Upper lobe of right lung (tissue), 1 donor: ENCODE results near the gene RPTN. TPM values are rescaled to one million over a fixed set of nuclear protein-coding genes. Genes with fewer than 3 reads are reported as not detected.

Experiments used
- ATAC-seq: fragments of 200-7000 bp; cut with Tn5 transposase; one replicate; pipeline ENCODE4 v1.9.1; 2020; ENCODE audit warnings: mild to moderate bottlenecking, moderate library complexity
- DNase-seq: peaks from one replicate; pipeline ENCODE4 v3.0.0-alpha.2; 2020
- H3K27ac ChIP-seq: fragments of 200-600 bp; one replicate; pipeline ENCODE4 v1.8.0; 2022
- H3K27me3 ChIP-seq: fragments of 200-600 bp; one replicate; pipeline ENCODE4 v1.8.0; 2022; ENCODE audit warnings: mild to moderate bottlenecking
- H3K36me3 ChIP-seq: fragments of 200-600 bp; one replicate; pipeline ENCODE4 v1.8.0; 2022
- H3K4me1 ChIP-seq: fragments of 200-600 bp; one replicate; pipeline ENCODE4 v1.8.0; 2022
- H3K4me3 ChIP-seq: fragments of 200-600 bp; one replicate; pipeline ENCODE4 v1.8.0; 2022; ENCODE audit warnings: mild to moderate bottlenecking
- H3K9me3 ChIP-seq: fragments of 200-600 bp; one replicate; pipeline ENCODE4 v1.8.0; 2022
- CTCF ChIP-seq: fragments of 200-600 bp; IDR thresholded peaks from one replicate; pipeline ENCODE4 v1.8.0; 2022; ENCODE audit warnings: antibody characterized with exemption
- intact Hi-C: fragments of 100-400 bp; cut with DNase I; formaldehyde crosslinking; loops from one replicate; pipeline ENCODE4 v1.11.0; 2022
- total RNA-seq: library from RNA; stranded (reverse); fragmentation: NEBNext Ultra II Directional; extraction: Animal tissue kit (Norgen Biotek cat#: 25700); gene quantifications from one replicate; pipeline ENCODE4 v1.2.1, GENCODE V29; 2021
- donor health status: DM: no; HTN: yes; CAD: no; lungs with severe emphysema.

The RPTN gene
- total RNA-seq, 1 donor from 2014 or later, result not detected

- TF ChIP-seq CTCF, result peak; percentile 78
- Histone ChIP-seq H3K4me3 (peak overlapping the region; percentile 57), H3K9me3 (no peaks in the 10 kb centered on the region), H3K27me3 (no peaks in the 10 kb centered on the region), H3K36me3 (no peaks in the 10 kb centered on the region), H3K4me1 (no peaks in the 10 kb centered on the region), H3K27ac (peak overlapping the region; percentile 14)
- intact Hi-C loops, result loop anchor here (10.0 kb wide), 2 partner anchors 135 to 265 kb away; no protein-coding TSS in a partner anchor
- ATAC-seq (peak; percentile 75), DNase-seq (peak; percentile 76)
Measured at GRCh38 chr1:152189657-152190442, 30.8 kb upstream of the RPTN start.

- ATAC-seq (peak; percentile 87), DNase-seq (peak; percentile 90)
- H3K36me3 ChIP-seq, result no peaks in the 10 kb centered on the region
- intact Hi-C loops, result loop anchor here (10.0 kb wide), 2 partner anchors 134 to 266 kb away; no protein-coding TSS in a partner anchor
- H3K4me3 ChIP-seq, result peak overlapping the region; percentile 57
- no peaks in the 10 kb centered on the region for H3K27me3 ChIP-seq
- TF ChIP-seq CTCF, result peak; percentile 86
- no peaks in the 10 kb centered on the region for H3K4me1 ChIP-seq
- no peaks in the 10 kb centered on the region for H3K9me3 ChIP-seq
- peak overlapping the region; percentile 14 for H3K27ac ChIP-seq
Measured at GRCh38 chr1:152188673-152189591, 29.9 kb upstream of the RPTN start.

- H3K9me3 ChIP-seq, result no peaks in the 10 kb centered on the region
- no peaks in the 10 kb centered on the region for H3K36me3 ChIP-seq
- H3K4me1 ChIP-seq, result no peaks in the 10 kb centered on the region
- ATAC-seq (no peak), DNase-seq (no peak)
- no peak for TF ChIP-seq CTCF
- intact Hi-C loops, result loop anchor here (10.0 kb wide), 2 partner anchors 132 to 268 kb away; no protein-coding TSS in a partner anchor
- H3K27me3 ChIP-seq, result no peaks in the 10 kb centered on the region
- H3K27ac ChIP-seq, result no peak overlapping the region
- H3K4me3 ChIP-seq, result no peak overlapping the region
Measured at GRCh38 chr1:152186556-152187285, 27.7 kb upstream of the RPTN start.

GRCh38 chr1:152185544-152186391 is 26.7 kb upstream of the RPTN start:
- no peaks in the 10 kb centered on the region for H3K27me3 ChIP-seq
- peak; percentile 81 for ATAC-seq
- no peaks in the 10 kb centered on the region for H3K4me1 ChIP-seq
- no peak overlapping the region for H3K4me3 ChIP-seq
- H3K27ac ChIP-seq, result no peak overlapping the region
- no peak for DNase-seq
- no peaks in the 10 kb centered on the region for H3K9me3 ChIP-seq
- no peaks in the 10 kb centered on the region for H3K36me3 ChIP-seq
- TF ChIP-seq CTCF, result peak; percentile 81
- intact Hi-C loops, result loop anchor here (10.0 kb wide), 2 partner anchors 131 to 269 kb away; no protein-coding TSS in a partner anchor
